Bronchial epithelial cell (primary cell): ENCODE data around the gene RMDN2. TPM values are rescaled to one million over a fixed set of nuclear protein-coding genes. Genes with fewer than 3 reads are reported as not detected.

Experiments
- DNase-seq: peaks from one replicate; pipeline ENCODE4 v3.0.0-alpha.2; 2010; ENCODE audit warnings: low read depth
- FAIRE-seq: peaks from 2 replicates; lab custom pipeline; 2011; peaks lifted over from hg19 to GRCh38; lab: Jason Lieb, UNC
- H3K27me3 ChIP-seq: 2 replicates; pipeline ENCODE4 v1.5.1; 2011; ENCODE audit warnings: low read length; ENCODE audit not compliant: control insufficient read depth, insufficient read depth
- H3K36me3 ChIP-seq: 2 replicates; pipeline ENCODE4 v1.5.1; 2011; ENCODE audit warnings: low read length; ENCODE audit not compliant: control insufficient read depth, insufficient read depth
- H3K4me3 ChIP-seq: 2 replicates; pipeline ENCODE4 v1.5.1; 2011; ENCODE audit warnings: mild to moderate bottlenecking, low read depth, low read length, control low read depth
- total RNA-seq: library from RNA; depleted of rRNA; stranded (reverse); fragments of >200 nt; gene quantifications from 2 replicates; pipeline ENCODE4 v1.2.1, GENCODE V29; 2014
- TF ChIP-seq, protein P1 (sequence below): IDR thresholded peaks from 2 replicates; pipeline ENCODE4 v1.5.1; 2011; ENCODE audit warnings: mild to moderate bottlenecking, moderate library complexity, low read length, control low read depth, inconsistent platforms; ENCODE audit not compliant: insufficient read depth, severe bottlenecking

RMDN2 gene
- total RNA-seq, 1 donor from 2014 or later, result 1.3 TPM

DNA sequence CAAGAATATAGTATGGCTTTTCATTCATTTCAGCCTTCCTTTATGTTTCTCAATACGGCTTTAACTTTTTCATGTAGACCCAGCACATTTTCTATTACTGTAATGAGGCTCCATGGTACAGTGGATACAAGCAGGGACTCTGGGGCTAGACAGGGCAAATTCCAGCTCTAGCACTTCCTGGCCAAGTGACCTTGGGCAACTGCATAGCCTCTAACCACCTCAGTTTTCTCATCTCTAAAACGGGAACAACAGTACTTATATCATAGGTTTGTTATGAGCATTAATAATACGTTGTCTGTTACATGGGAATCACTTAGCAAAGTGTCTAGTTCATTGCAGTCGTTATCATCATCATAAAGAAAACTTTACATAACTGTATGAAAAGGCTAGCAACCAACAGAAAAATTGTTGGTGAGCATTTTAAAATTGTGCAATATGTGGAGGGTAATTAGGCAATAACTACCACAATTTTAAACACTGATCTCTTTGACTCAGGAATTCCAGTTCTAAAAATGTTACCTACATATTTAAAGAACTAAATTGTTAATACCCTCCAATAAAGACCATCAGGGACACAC is 13.7 kb upstream of the RMDN2 start:
- TF ChIP-seq, protein P1, sequence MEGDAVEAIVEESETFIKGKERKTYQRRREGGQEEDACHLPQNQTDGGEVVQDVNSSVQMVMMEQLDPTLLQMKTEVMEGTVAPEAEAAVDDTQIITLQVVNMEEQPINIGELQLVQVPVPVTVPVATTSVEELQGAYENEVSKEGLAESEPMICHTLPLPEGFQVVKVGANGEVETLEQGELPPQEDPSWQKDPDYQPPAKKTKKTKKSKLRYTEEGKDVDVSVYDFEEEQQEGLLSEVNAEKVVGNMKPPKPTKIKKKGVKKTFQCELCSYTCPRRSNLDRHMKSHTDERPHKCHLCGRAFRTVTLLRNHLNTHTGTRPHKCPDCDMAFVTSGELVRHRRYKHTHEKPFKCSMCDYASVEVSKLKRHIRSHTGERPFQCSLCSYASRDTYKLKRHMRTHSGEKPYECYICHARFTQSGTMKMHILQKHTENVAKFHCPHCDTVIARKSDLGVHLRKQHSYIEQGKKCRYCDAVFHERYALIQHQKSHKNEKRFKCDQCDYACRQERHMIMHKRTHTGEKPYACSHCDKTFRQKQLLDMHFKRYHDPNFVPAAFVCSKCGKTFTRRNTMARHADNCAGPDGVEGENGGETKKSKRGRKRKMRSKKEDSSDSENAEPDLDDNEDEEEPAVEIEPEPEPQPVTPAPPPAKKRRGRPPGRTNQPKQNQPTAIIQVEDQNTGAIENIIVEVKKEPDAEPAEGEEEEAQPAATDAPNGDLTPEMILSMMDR, result no peak
- no peak for DNase-seq
- H3K36me3 ChIP-seq, result no peaks in the 10 kb centered on the region
- FAIRE-seq, result no peak
- no peaks in the 10 kb centered on the region for H3K27me3 ChIP-seq
- no peak overlapping the region for H3K4me3 ChIP-seq

DNA sequence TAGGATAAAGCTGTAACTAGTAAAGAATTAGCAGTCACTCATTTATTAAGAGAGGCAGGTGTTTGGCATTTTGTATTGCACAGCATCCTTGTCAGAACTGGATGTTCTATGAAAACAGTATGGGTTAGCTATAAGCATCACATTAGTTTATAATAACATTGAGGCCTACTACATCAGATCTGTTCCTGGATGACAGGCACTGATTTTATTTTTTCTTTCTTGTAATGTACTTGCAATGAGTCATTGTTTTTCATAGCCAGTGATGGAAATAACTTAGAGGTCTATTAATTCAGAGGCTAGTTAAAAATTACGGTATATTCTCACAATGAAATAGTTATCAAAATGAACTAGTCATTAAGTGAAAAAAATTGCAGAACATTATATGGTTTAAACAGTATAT is 13.0 kb upstream of the RMDN2 start:
- no peaks in the 10 kb centered on the region for H3K36me3 ChIP-seq
- H3K27me3 ChIP-seq, result no peaks in the 10 kb centered on the region
- TF ChIP-seq, protein P1, result no peak
- DNase-seq (no peak), FAIRE-seq (no peak)
- H3K4me3 ChIP-seq, result no peak overlapping the region

DNA sequence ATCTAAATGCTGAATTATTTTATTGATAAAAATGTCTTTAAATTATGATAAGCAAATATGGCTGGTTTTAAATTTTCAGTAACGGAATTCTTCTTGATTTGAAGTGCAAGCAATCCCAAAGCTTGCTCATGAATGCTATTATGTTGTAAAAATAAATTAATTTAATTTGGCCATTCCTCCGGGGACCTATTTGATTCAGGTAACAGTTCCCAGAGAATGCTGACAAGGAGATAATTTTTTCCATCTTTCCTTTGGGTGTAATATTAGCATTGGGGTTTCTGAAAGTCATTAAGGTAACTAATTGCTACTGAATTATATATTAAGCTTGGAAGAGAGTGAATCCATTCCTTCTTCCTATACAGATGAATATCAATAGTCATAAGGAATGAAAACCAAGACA is 12.5 kb upstream of the RMDN2 start:
- Histone ChIP-seq H3K27me3 (no peaks in the 10 kb centered on the region), H3K36me3 (no peaks in the 10 kb centered on the region), H3K4me3 (no peak overlapping the region)
- DNase-seq (no peak), FAIRE-seq (no peak)
- TF ChIP-seq, protein P1, result no peak

DNA sequence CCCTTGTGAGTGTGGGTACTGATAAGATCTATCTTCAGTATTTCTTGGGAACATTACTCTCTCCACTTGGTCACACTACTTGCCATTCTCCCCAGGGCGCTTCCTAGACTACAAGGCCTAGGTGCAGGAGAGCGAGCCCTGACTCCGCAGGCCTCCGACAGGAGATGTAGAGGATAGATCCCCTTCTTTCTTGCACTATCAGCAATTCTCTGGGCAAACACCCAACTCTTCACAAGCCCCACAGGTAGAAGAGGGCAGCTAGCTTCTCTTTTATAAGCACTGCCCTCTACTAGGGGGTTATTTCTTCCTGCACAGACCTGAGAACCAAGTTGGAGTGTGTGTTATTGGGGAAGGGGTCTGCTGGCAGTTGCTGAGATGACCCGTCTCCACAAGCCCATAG is 10.7 kb upstream of the RMDN2 start:
- Histone ChIP-seq H3K36me3 (no peaks in the 10 kb centered on the region), H3K4me3 (no peak overlapping the region), H3K27me3 (no peaks in the 10 kb centered on the region)
- FAIRE-seq (no peak), DNase-seq (no peak)
- TF ChIP-seq, protein P1, result no peak

DNA sequence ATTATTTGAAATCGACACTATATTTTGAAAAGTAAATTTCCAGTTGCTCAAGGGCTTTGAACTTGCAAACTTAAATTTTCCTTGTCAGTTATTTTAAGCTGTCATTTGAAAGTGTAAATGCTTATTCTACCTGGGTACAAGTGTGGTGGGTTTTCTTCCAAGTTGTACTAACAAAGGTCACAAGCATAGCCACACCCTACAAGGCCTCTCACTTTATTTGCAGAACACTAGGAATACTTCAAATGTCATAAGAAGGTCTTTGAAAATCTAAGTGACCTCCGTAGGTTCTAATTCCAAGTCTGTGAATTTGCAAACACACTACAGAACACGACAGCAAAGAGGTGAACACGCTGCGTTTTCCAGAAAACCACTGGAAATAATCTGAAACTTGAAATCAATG is 9.3 kb upstream of the RMDN2 start:
- no peak overlapping the region for H3K4me3 ChIP-seq
- no peak for FAIRE-seq
- no peaks in the 10 kb centered on the region for H3K36me3 ChIP-seq
- DNase-seq, result no peak
- H3K27me3 ChIP-seq, result no peaks in the 10 kb centered on the region
- TF ChIP-seq, protein P1, result no peak

DNA sequence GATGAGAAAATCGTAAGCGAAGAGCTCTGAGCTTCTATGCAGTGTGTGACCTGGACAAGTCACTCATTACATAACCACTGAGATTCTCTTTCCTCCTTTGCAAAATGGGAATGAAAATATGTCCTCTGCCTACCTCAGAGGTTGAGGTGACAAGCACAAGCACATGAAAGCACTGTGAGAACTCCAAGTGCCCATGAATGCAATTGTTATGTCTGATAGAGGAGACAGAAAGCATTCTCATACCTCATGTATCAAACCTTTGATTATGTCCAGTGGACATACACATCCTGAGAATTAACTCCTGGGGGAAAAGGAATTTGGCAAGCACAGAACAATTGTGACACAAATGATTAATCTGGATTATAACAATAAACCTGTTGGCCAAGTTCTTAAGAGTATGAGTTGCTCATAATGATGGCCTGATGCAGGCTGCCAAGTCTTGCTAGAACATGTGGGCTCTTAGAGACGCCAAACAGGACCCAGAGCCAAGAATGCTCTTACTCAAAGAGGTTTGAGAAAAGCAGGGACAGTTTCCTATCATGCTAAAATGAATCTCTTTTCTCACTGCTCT is 8.5 kb upstream of the RMDN2 start:
- Histone ChIP-seq H3K4me3 (no peak overlapping the region), H3K27me3 (no peaks in the 10 kb centered on the region), H3K36me3 (no peaks in the 10 kb centered on the region)
- FAIRE-seq (no peak), DNase-seq (peak; percentile 97)
- TF ChIP-seq, protein P1, result no peak
